ENCODE data around the gene GNG13. TPM values are rescaled to one million over a fixed set of nuclear protein-coding genes. Genes with fewer than 3 reads are reported as not detected.

Gene GNG13
- total RNA-seq, 1 experiment from 2014 or later = not detected

GRCh38 chr16:794091-794822, 6.3 kb downstream of the GNG13 start:
- no peak for DNase-seq (ENCODE audit: low read depth)

- no peak for DNase-seq (ENCODE audit: low read depth)
Observed at GRCh38 chr16:793414-793813, 7.1 kb downstream of the GNG13 start.

GRCh38 chr16:792221-792995, 8.1 kb downstream of the GNG13 start:
- DNase-seq (ENCODE audit: low read depth) = no peak

GRCh38 chr16:791131-791530, 9.4 kb downstream of the GNG13 start:
- DNase-seq (ENCODE audit: low read depth) = no peak

GRCh38 chr16:790086-790485, 10.4 kb downstream of the GNG13 start:
- no peak for DNase-seq (ENCODE audit: low read depth)

GRCh38 chr16:789191-789850, 11.2 kb downstream of the GNG13 start:
- DNase-seq (ENCODE audit: low read depth) = no peak

- DNase-seq (ENCODE audit: low read depth) = peak; percentile 89
Observed at GRCh38 chr16:788399-789126, 12.0 kb downstream of the GNG13 start, which contains the start of gene CHTF18. Gene CHTF18 (plus strand): TSS chr16:788620. CDS start chr16:788685, 65 bp downstream.

GRCh38 chr16:787978-788398, 12.5 kb downstream of the GNG13 start, which contains the start of gene RPUSD1:
Gene RPUSD1 (minus strand): TSS chr16:788381. CDS start chr16:787737, 644 bp downstream.
- DNase-seq (ENCODE audit: low read depth) = no peak

GRCh38 chr16:787321-787966, 13.1 kb downstream of the GNG13 start:
- DNase-seq (ENCODE audit: low read depth) = no peak

- DNase-seq (ENCODE audit: low read depth) = no peak
Observed at GRCh38 chr16:785563-786535, 14.7 kb downstream of the GNG13 start.

- DNase-seq (ENCODE audit: low read depth) = no peak
Observed at GRCh38 chr16:784431-784830, 16.1 kb downstream of the GNG13 start.

- peak; percentile 49 for DNase-seq (ENCODE audit: low read depth)
Observed at GRCh38 chr16:783404-784161, 17.0 kb downstream of the GNG13 start.

GRCh38 chr16:782766-783403, 17.6 kb downstream of the GNG13 start:
- DNase-seq (ENCODE audit: low read depth) = no peak

GRCh38 chr16:782258-782657, 18.3 kb downstream of the GNG13 start:
- peak; percentile 20 for DNase-seq (ENCODE audit: low read depth)

- no peak for DNase-seq (ENCODE audit: low read depth)
Observed at GRCh38 chr16:781346-782010, 19.1 kb downstream of the GNG13 start.

- no peak for DNase-seq (ENCODE audit: low read depth)
Observed at GRCh38 chr16:780296-780695, 20.2 kb downstream of the GNG13 start.

- no peak for DNase-seq (ENCODE audit: low read depth)
Observed at GRCh38 chr16:779561-779960, 21.0 kb downstream of the GNG13 start.

Measured in LHCN-M2 (cell line).